Neural crest cell (in vitro differentiated cells): Measurements from ENCODE around the gene THSD7A. TPM values are rescaled to one million over a fixed set of nuclear protein-coding genes. Genes with fewer than 3 reads are reported as not detected.
A peak's percentile ranks its signal among the peaks of the same experiment; 100 is the strongest.

Source experiments
- DNase-seq: peaks from one replicate; pipeline ENCODE4 v3.0.0; 2021; ENCODE audit warnings: low read depth, mixed read lengths, low spot score
- H3K27ac Mint-ChIP-seq: one replicate; pipeline ENCODE4 v1.8.0; 2021; ENCODE audit warnings: mild to moderate bottlenecking, mixed read lengths; ENCODE audit not compliant: unreplicated experiment
- H3K27me3 Mint-ChIP-seq: 2 replicates; pipeline ENCODE4 v1.8.0; 2021; ENCODE audit warnings: low read depth, mild to moderate bottlenecking, mixed read lengths
- H3K36me3 Mint-ChIP-seq: 2 replicates; pipeline ENCODE4 v1.8.0; 2021; ENCODE audit warnings: low read depth, mild to moderate bottlenecking, mixed read lengths
- H3K4me1 Mint-ChIP-seq: 2 replicates; pipeline ENCODE4 v1.8.0; 2021; ENCODE audit warnings: mixed read lengths
- H3K4me3 Mint-ChIP-seq: one replicate; pipeline ENCODE4 v1.8.0; 2021; ENCODE audit warnings: mild to moderate bottlenecking, mixed read lengths
- H3K9me3 Mint-ChIP-seq: 2 replicates; pipeline ENCODE4 v1.8.0; 2021; ENCODE audit warnings: mixed read lengths
- CTCF ChIP-seq: fragments of 200-600 bp; sonication (generic); conservative IDR thresholded peaks from 2 replicates; pipeline ENCODE4 v1.5.0; 2021; ENCODE audit warnings: antibody characterized with exemption, mild to moderate bottlenecking
- total RNA-seq: library from RNA; stranded (reverse); gene quantifications from 2 replicates; pipeline ENCODE4 v1.2.1, GENCODE V29; 2021

THSD7A gene
- total RNA-seq, 1 donor from 2014 or later = 4.8 TPM

DNA sequence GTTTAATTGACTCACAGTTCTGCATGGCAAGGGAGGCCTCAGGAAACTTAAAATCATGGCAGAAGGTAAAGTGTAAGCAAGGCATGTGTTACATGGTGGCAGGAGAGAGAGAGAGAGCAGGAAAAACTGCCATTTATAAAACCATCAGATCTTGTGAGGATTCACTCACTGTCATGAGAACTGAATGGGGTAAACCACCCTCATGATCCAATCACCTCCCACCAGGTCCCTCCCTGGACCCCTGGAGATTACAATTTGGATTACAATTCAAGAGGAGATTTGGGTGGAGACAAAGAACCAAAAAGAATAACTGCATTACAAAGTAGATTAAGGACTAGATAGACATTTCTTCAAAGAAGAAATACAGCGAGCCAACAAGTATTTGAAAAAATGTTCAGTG is 324.1 kb downstream of the THSD7A start:
- Mint-ChIP-seq H3K4me1 (no peaks in the 10 kb centered on the region), H3K36me3 (no peaks in the 10 kb centered on the region), H3K27me3 (no peaks in the 10 kb centered on the region), H3K9me3 (peaks cover 7% of the 10 kb centered on the region), H3K27ac (peak overlapping the region; percentile 36), H3K4me3 (no peak overlapping the region)
- TF ChIP-seq CTCF = no peak
- no peak for DNase-seq

- Mint-ChIP-seq H3K9me3 (peaks cover 13% of the 10 kb centered on the region), H3K27me3 (no peaks in the 10 kb centered on the region), H3K27ac (no peak overlapping the region), H3K4me3 (no peak overlapping the region), H3K4me1 (no peaks in the 10 kb centered on the region), H3K36me3 (peaks cover 7% of the 10 kb centered on the region)
- DNase-seq = no peak
- no peak for TF ChIP-seq CTCF
Observed at GRCh38 chr7:11506417-11506816, 325.6 kb downstream of the THSD7A start.

- Mint-ChIP-seq H3K36me3 (peaks cover 7% of the 10 kb centered on the region), H3K4me1 (no peaks in the 10 kb centered on the region), H3K27ac (no peak overlapping the region), H3K9me3 (peaks cover 17% of the 10 kb centered on the region), H3K4me3 (no peak overlapping the region), H3K27me3 (no peaks in the 10 kb centered on the region)
- TF ChIP-seq CTCF = no peak
- no peak for DNase-seq
Observed at GRCh38 chr7:11505471-11505985, 326.5 kb downstream of the THSD7A start.

DNA sequence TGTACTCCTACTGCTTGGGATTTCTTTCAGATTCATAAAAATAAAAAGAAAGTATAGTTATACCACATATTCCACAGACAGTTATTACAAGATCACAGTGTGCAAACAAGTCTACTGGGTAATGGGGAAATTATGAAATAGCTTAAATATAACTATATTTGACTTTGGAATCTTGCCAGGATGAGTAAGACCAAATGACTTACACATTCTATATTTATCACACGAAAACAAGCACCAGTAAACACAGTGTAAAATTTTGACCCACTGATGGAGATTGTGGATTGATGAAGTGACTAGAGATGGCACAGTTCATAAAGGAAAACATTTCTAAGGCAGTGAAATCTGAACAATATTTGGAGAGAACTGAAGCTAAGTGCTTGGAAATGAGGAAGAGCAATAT is 339.7 kb downstream of the THSD7A start:
- H3K4me3 Mint-ChIP-seq = no peak overlapping the region
- DNase-seq = no peak
- no peaks in the 10 kb centered on the region for H3K36me3 Mint-ChIP-seq
- no peak overlapping the region for H3K27ac Mint-ChIP-seq
- H3K4me1 Mint-ChIP-seq = no peaks in the 10 kb centered on the region
- no peak for TF ChIP-seq CTCF
- H3K9me3 Mint-ChIP-seq = no peaks in the 10 kb centered on the region
- no peaks in the 10 kb centered on the region for H3K27me3 Mint-ChIP-seq

DNA sequence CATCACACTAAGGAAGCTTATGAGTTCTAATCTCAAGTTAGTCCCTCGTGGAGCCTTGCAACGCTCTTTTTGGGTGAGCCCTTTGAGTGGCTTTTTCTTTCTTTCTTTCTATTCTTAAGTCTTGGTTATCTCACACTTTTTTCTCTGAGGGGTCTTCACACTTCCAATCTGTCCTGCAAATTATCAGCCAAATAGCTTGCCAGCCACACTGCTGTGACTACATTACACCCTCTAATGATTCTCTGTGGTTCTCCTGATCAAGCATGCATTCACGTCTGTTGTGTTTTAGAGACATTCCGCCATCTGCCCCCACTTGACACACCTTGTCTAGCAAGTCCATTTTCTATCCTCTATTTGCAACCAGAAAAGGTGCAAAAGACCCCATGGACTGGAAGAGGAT is 340.2 kb downstream of the THSD7A start:
- H3K27me3 Mint-ChIP-seq = no peaks in the 10 kb centered on the region
- H3K36me3 Mint-ChIP-seq = no peaks in the 10 kb centered on the region
- H3K27ac Mint-ChIP-seq = no peak overlapping the region
- TF ChIP-seq CTCF = no peak
- H3K9me3 Mint-ChIP-seq = no peaks in the 10 kb centered on the region
- DNase-seq = no peak
- no peaks in the 10 kb centered on the region for H3K4me1 Mint-ChIP-seq
- no peak overlapping the region for H3K4me3 Mint-ChIP-seq

- Mint-ChIP-seq H3K36me3 (no peaks in the 10 kb centered on the region), H3K9me3 (no peaks in the 10 kb centered on the region), H3K27ac (no peak overlapping the region), H3K4me1 (no peaks in the 10 kb centered on the region), H3K27me3 (no peaks in the 10 kb centered on the region), H3K4me3 (no peak overlapping the region)
- TF ChIP-seq CTCF = no peak
- no peak for DNase-seq
Observed at GRCh38 chr7:11489280-11489679, 342.7 kb downstream of the THSD7A start.
